SK-N-SH treated with all-trans-retinoic acid at 6 μM for 48 hours (cell line): ENCODE measurements around the gene OBSCN.

Experiments used
- ARNTL ChIP-seq: fragments of 450-650 bp; formaldehyde crosslinking; IDR thresholded peaks from 2 replicates; pipeline ENCODE4 v1.5.0; 2020; ENCODE audit warnings: low read depth, mild to moderate bottlenecking, moderate library complexity, borderline replicate concordance
- CSDC2 ChIP-seq: fragments of 250-450 bp; sonication (Bioruptor Pico); IDR thresholded peaks from 2 replicates; pipeline ENCODE4 v1.5.0; 2020; ENCODE audit warnings: mild to moderate bottlenecking, moderate library complexity
- GLIS3 ChIP-seq: fragments of 250-450 bp; sonication (Bioruptor Pico); IDR thresholded peaks from 2 replicates; pipeline ENCODE4 v1.5.0; 2020; ENCODE audit warnings: mild to moderate bottlenecking, moderate library complexity
- PATZ1 ChIP-seq: fragments of 250-450 bp; sonication (Bioruptor Pico); IDR thresholded peaks from 2 replicates; pipeline ENCODE4 v1.8.0; 2020; ENCODE audit warnings: mild to moderate bottlenecking, moderate library complexity, borderline replicate concordance
- PPARA ChIP-seq: fragments of 250-450 bp; sonication (Bioruptor Pico); IDR thresholded peaks from 2 replicates; pipeline ENCODE4 v1.5.0; 2020; ENCODE audit warnings: mild to moderate bottlenecking, borderline replicate concordance
- RARB ChIP-seq: fragments of 250-450 bp; sonication (Bioruptor Pico); IDR thresholded peaks from 2 replicates; pipeline ENCODE4 v1.8.0; 2021; ENCODE audit warnings: mild to moderate bottlenecking, moderate library complexity
- TCF4 ChIP-seq: fragments of 250-450 bp; sonication (Bioruptor Pico); IDR thresholded peaks from 2 replicates; pipeline ENCODE4 v1.8.0; 2021; ENCODE audit warnings: mild to moderate bottlenecking, moderate library complexity, borderline replicate concordance
- TOX ChIP-seq: fragments of 250-450 bp; sonication (Bioruptor Pico); IDR thresholded peaks from 2 replicates; pipeline ENCODE4 v1.8.0; 2021; ENCODE audit warnings: mild to moderate bottlenecking, moderate library complexity, borderline replicate concordance
- TSHZ2 ChIP-seq: fragments of 250-450 bp; sonication (Bioruptor Pico); IDR thresholded peaks from 2 replicates; pipeline ENCODE4 v1.5.0; 2020; ENCODE audit warnings: mild to moderate bottlenecking, moderate library complexity
- ZC3H10 ChIP-seq: fragments of 250-450 bp; sonication (Bioruptor Pico); IDR thresholded peaks from 2 replicates; pipeline ENCODE4 v1.5.1; 2021; ENCODE audit warnings: mild to moderate bottlenecking, moderate library complexity
- ZFP30 ChIP-seq: fragments of 450-650 bp; formaldehyde crosslinking; IDR thresholded peaks from 2 replicates; pipeline ENCODE4 v1.5.0; 2022; ENCODE audit warnings: mild to moderate bottlenecking, moderate library complexity
- ZNF565 ChIP-seq: fragments of 450-650 bp; formaldehyde crosslinking; conservative IDR thresholded peaks from 2 replicates; pipeline ENCODE4 v1.5.0; 2020; ENCODE audit warnings: low read depth, mild to moderate bottlenecking, moderate library complexity

- no peak for TF ChIP-seq ZFP30 (CRISPR knock-in tag)
- TF ChIP-seq TOX (CRISPR knock-in tag) = no peak
- no peak for TF ChIP-seq ARNTL (CRISPR knock-in tag)
- no peak for TF ChIP-seq ZNF565
- TF ChIP-seq PATZ1 (CRISPR knock-in tag) = no peak
- no peak for TF ChIP-seq PPARA
- TF ChIP-seq ZC3H10 (CRISPR knock-in tag) = no peak
- no peak for TF ChIP-seq TCF4 (CRISPR knock-in tag)
- no peak for TF ChIP-seq TSHZ2 (CRISPR knock-in tag)
- TF ChIP-seq RARB (CRISPR knock-in tag) = no peak
- TF ChIP-seq GLIS3 (CRISPR knock-in tag) = no peak
- TF ChIP-seq CSDC2 (CRISPR knock-in tag) = no peak
These were observed 154.5 kb downstream of the OBSCN start for GRCh38 chr1:228362141-228362883.
